HG03175 (cell line): ENCODE results near the gene GALNTL6.

ENCODE experiments used
- ATAC-seq: cut with Tn5 transposase; IDR thresholded peaks from one replicate; pipeline ENCODE4 v1.9.1; 2021; ENCODE audit warnings: mild to moderate bottlenecking, moderate library complexity; ENCODE audit not compliant: unreplicated experiment

GALNTL6 gene

GRCh38 chr4:172649143-172649542, 835.9 kb downstream of the GALNTL6 start:
- ATAC-seq: no peak

- no peak for ATAC-seq
Observed at GRCh38 chr4:172650758-172651530, 837.7 kb downstream of the GALNTL6 start.

- no peak for ATAC-seq
Observed at GRCh38 chr4:172651961-172652360, 838.8 kb downstream of the GALNTL6 start.

DNA sequence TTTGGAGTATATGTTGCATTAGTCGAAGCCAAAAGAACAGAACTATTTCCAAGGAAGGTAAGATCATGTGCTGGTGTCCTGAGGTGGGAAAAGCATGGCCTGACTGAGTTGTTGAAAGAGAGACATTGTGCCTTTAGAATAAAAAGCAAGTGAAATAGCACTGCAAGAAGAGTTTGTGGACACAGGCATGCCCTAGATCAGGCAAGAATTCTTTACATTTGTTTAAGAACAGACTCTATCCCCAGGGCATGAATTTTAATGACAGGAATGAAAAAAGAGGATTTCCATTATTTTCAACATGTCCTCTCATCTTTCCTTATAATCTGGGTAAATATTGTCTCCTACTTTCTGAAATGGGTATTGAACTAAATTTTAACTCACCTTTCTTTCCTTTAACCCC, 839.2 kb downstream of the GALNTL6 start:
- no peak for ATAC-seq

GRCh38 chr4:172653676-172654075, 840.5 kb downstream of the GALNTL6 start:
- ATAC-seq: no peak

DNA sequence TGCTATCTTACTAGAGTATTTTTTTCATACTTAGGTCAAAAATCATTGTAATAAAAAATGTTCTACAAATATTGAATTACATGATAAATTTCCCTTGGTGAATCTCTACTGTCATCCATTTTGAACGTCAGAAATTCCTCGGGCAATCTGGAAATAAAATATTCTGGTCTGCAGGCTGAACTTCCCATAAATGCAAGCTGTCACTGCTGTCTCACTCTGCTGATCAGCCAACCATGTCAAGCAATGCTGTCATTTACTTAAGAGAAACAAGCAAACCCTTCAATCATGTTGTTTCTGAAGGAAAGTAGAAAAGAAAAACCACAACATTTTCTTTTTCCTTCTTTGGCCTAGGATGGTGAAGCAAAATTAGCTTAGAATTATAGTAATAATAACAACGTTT, 841.3 kb downstream of the GALNTL6 start:
- no peak for ATAC-seq

DNA sequence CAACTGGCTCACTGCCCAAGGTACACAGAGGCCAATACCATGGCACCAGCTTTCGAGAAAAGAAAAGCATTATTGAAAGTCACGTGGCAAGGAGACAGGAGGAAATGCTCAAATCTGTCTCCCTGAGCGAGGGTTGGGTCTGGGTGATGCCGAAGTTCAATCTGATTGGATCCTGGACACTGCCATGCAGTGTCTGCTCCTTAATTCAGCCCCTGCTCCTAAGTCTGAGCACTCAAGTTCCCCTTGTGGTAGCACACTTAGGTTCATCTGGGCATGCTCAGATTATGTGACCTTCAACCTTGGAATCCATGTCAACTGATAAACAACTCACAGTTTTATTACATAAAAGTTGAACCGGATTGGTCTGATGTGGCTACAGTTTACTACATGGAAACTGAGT, 842.9 kb downstream of the GALNTL6 start:
- no peak for ATAC-seq

GRCh38 chr4:172657081-172657480, 843.9 kb downstream of the GALNTL6 start:
- ATAC-seq: no peak

GRCh38 chr4:172660251-172660650, 847.0 kb downstream of the GALNTL6 start:
- no peak for ATAC-seq

DNA sequence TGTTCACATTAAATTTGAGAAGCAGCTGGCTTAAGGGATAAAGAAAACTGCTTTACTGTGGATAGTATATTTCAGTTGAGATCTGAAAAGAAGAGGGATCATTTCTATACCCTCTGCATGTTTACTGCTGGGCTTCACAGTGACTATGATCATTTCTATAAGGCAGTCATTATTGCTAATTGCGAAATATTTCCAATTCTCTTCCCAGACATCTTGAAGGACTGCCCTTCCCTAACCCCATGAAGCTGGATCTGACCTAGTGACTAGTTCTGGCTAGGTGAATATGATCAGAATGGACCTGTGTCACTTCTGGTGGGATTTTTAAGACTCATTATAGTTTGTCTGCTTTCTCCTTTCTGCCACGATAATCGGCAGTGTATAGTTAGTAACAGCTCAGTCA, 848.9 kb downstream of the GALNTL6 start:
- ATAC-seq: no peak

DNA sequence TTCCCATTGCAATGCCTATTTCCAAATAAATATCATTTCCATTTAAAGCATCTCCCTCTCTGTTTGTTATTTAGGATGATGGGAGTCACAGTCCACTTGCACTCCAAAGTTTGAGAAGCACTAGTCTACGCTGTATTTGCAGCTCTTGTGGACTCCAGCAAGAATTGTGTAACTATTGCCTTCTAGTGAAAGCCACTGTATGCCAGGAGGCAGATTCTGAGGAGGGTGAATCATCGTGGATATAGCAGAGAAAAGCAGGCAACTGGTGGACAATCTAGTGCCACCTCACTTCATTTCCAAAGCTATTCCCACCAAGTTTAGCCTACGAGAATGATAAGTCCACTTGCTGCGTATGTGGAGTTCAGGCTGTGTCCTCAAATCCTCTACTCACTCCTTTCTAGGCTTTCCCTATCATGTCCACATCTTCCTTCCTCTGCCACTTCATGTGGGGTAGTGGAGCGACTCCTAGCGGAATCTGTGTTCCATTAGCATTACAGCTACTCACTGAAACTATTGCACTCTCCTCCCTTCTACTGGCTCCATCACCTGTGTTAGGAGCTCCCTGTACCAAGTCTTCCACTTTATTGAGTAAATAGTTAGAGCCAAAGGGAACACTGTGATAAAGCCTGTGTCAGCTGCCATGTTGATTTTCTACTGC, 853.6 kb downstream of the GALNTL6 start:
- no peak for ATAC-seq

- no peak for ATAC-seq
Observed at GRCh38 chr4:172674811-172675210, 861.6 kb downstream of the GALNTL6 start.

GRCh38 chr4:172675232-172675631, 862.0 kb downstream of the GALNTL6 start:
- ATAC-seq: no peak

DNA sequence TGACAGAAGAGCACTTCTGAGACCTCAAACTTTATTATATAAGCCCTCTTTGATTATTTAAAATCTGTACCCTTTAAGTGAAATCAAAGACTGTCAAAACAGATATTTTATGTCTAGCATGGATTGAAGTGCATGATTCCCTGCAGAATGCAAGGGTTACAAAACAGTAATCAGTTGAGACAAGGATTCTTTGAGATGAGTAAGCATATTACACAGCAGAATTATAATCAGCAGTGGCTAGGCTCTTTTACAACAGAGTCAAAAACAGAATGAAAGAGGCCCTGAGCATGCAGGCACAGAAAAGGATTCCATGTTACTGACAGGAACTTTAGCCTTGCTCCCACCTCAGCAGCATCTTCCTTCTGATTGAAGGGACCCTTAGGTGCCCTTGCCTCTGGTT, 867.5 kb downstream of the GALNTL6 start:
- no peak for ATAC-seq

- no peak for ATAC-seq
Observed at GRCh38 chr4:172683021-172683420, 869.8 kb downstream of the GALNTL6 start.

DNA sequence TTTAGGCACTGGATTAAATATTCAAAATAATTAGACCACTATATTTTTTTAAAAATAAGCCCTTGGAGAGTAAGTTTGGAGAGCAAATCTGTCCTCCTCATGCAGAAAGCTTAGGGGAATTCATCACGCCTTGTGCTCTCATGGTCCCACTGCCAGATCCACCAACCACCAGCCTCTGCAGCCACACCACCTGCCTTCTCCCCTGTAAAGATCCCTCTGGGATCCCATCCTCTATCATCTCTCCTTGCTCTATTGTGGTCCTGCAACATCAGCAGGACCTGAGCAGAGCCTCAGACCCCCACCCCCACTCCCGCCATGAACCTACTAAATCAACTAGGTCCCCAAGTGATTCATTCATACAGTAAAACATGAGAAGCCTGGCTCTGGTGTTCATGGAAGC, 872.8 kb downstream of the GALNTL6 start:
- no peak for ATAC-seq

DNA sequence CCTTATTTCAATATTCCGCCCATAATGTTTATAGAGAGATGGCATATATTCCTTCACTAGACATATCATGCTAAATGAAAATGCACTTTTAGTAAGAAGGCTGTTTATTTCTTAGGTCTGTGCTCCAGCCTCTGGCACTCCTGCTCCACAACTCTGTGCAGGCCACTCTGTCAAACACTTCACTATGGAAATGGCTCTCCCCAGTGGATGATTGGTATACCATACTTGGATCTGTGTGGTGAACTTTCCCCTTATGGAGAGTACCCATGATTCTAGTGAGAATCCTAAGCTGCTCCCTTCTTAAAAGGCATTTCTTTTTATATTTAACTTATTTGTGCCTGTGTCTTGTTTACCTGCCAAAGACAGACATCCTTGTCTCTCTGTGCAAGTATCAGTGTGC, 875.3 kb downstream of the GALNTL6 start:
- ATAC-seq: no peak

GRCh38 chr4:172691552-172691951, 878.3 kb downstream of the GALNTL6 start:
- no peak for ATAC-seq

DNA sequence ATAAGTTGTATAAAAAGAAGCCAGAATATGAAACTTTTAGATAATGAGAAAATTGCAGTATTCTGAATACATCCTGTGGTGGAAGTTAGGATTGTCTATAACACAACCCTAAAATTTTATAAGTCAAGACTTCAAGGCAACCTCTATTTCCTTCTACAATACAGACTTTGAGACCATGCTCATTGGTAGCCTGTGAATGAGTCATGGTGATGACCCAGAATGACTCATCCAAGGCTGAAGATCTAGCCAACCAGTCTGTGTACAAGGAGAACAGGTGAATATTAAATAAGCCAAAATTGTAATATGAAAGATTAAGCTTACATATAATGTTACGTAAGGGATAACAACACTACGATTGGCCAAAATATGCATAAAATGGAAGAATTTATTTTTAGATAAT, 879.5 kb downstream of the GALNTL6 start:
- no peak for ATAC-seq

DNA sequence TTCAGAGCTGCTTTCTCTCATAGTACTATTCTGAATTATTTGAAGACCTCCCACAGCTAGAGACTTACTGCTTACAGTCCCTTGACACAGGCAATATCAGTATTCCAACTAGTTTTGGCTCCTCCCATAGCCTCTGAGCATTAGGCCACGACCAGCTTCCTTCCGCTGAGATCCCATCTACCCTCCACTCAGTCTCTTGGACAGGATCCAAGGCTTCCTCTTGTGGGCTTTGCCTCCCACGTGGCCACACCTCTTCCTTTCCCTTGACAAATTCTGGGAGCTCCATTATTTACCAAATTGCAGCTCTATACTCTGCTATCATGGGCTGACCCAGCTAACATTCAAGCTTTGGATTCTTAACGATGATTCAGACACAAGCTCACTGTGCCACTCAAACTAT, 885.1 kb downstream of the GALNTL6 start:
- ATAC-seq: no peak

DNA sequence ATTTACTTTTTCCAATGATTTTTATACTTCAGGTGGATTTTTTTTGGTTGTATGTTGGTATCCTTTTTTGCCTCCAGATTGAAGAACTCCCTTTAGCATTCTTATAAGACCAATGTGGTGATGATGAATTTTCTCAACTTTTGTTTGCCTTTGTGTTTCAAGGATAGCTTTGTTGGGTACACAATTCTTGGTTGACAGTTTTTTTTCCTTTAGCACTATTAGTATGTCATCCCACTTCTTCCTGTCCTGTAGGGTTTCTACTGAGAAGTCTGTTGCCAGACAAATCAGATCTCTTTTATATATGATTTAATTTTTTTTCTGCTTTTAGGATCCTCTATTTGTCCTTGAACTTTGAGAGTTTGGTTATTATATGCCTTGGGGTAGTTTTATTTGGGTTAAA, 892.4 kb downstream of the GALNTL6 start:
- no peak for ATAC-seq

GRCh38 chr4:172706000-172706399, 892.8 kb downstream of the GALNTL6 start:
- ATAC-seq: no peak

- ATAC-seq: no peak
Observed at GRCh38 chr4:172707622-172708021, 894.4 kb downstream of the GALNTL6 start.
